SK-N-SH (cell line): ENCODE measurements around the gene MOCOS.

Experiments used
- FOXM1 ChIP-seq: IDR thresholded peaks from 2 replicates; pipeline ENCODE4 v1.4.0; 2012; ENCODE audit warnings: low read depth, mild to moderate bottlenecking
- GABPA ChIP-seq: IDR thresholded peaks from 2 replicates; pipeline ENCODE4 v1.4.0; 2012; ENCODE audit warnings: low read depth, mild to moderate bottlenecking
- GATA2 ChIP-seq: sonication (generic); formaldehyde crosslinking; IDR thresholded peaks from 2 replicates; pipeline ENCODE4 v1.5.0; 2020; ENCODE audit warnings: mild to moderate bottlenecking, missing genetic modification reagents
- MXI1 ChIP-seq: IDR thresholded peaks from 2 replicates; pipeline ENCODE4 v1.6.1; 2012; ENCODE audit warnings: mild to moderate bottlenecking, low read depth, low read length, improper control_type of control experiment
- POLR2AphosphoS5 ChIP-seq: IDR thresholded peaks from 2 replicates; pipeline ENCODE4 v1.6.1; 2012; ENCODE audit warnings: low read depth, low read length
- TEAD4 ChIP-seq: IDR thresholded peaks from 2 replicates; pipeline ENCODE4 v1.4.0; 2012; ENCODE audit warnings: mild to moderate bottlenecking, borderline replicate concordance; ENCODE audit not compliant: insufficient read depth
- TF ChIP-seq, protein P1 (sequence below): fragments of 200-600 bp; sonication (generic); IDR thresholded peaks from 2 replicates; pipeline ENCODE4 v1.6.1; 2017; ENCODE audit warnings: antibody characterized with exemption, mild to moderate bottlenecking, moderate library complexity
- TF ChIP-seq, protein P2 (sequence below): IDR thresholded peaks from 2 replicates; pipeline ENCODE4 v1.4.0; 2012; ENCODE audit warnings: low read depth

DNA sequence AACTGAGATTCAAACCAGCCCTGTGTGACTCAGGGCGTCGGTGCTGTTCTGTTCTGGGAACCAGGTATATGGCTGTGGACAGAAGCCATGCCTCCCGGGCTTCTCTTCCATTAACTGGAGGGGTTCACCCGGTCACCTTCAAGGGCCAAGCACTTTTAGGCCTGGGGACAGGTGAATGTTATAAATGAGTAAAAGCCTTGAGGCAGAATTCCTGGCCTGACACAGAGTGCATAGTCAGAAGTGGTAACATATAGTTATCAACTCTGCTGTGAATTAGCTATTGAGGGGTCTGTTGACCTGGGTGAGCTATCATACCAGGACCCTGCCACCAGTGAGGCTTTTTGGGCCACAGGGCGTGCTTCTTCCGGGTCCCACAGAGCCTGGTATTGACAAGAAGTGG is 112.9 kb downstream of the MOCOS start:
- TF ChIP-seq MXI1 (no peak), GATA2 (no peak), FOXM1 (no peak), TEAD4 (no peak), POLR2AphosphoS5 (no peak), GABPA (no peak)
- TF ChIP-seq, protein P1, sequence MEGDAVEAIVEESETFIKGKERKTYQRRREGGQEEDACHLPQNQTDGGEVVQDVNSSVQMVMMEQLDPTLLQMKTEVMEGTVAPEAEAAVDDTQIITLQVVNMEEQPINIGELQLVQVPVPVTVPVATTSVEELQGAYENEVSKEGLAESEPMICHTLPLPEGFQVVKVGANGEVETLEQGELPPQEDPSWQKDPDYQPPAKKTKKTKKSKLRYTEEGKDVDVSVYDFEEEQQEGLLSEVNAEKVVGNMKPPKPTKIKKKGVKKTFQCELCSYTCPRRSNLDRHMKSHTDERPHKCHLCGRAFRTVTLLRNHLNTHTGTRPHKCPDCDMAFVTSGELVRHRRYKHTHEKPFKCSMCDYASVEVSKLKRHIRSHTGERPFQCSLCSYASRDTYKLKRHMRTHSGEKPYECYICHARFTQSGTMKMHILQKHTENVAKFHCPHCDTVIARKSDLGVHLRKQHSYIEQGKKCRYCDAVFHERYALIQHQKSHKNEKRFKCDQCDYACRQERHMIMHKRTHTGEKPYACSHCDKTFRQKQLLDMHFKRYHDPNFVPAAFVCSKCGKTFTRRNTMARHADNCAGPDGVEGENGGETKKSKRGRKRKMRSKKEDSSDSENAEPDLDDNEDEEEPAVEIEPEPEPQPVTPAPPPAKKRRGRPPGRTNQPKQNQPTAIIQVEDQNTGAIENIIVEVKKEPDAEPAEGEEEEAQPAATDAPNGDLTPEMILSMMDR = no peak
- TF ChIP-seq, protein P2, sequence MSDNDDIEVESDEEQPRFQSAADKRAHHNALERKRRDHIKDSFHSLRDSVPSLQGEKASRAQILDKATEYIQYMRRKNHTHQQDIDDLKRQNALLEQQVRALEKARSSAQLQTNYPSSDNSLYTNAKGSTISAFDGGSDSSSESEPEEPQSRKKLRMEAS = no peak
